Activated CD4-positive, CD25-positive, alpha-beta regulatory T cell treated with anti-CD3 and anti-CD28 coated beads, Interleukin-2, amount 50 U/mL, for 16 hours (primary cell): Measurements from ENCODE around the gene MAPK13.

Experiments used
- DNase-seq: peaks from one replicate; pipeline ENCODE4 v3.0.0-alpha.2; 2020; ENCODE audit warnings: low read depth, low spot score

Gene MAPK13

DNA sequence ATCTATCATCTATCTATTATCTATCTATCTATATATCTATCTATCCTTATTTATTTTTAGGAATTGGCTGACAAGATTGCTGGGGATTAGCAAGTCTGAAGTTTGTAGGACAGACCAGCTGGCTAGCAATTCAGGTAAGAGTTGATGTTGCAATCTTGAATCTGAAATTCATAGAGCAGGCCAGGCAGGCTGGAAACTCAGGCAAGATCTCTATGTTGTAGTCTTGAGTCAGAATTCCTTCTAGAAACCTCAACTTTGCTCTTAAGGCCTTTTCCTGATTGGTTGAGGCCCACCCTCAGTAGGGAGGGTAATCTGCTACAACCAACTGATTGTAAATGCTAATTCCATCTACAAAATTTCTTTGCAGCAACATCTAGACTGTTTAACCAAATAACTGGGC is 19.2 kb downstream of the MAPK13 start:
- DNase-seq, result no peak

DNA sequence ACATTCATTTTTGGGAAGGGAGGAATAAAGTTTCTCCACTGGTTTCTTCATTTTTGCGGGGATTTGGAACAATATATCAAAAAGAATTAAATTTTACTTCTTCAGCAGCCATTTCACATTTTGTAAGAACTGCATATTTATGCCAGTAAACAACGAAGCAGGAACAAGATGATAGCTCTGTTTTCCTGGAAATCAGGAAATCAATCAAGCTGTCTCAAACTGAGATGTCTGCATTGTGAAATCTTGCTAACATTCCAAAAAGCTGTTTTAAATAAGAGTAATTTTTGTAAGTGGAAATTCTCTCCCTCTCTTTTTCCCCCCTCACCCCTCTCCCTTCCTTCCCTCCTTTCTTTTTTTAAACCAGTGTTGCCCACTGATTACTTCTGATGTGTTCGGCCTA is 20.0 kb downstream of the MAPK13 start:
- DNase-seq, result no peak

DNA sequence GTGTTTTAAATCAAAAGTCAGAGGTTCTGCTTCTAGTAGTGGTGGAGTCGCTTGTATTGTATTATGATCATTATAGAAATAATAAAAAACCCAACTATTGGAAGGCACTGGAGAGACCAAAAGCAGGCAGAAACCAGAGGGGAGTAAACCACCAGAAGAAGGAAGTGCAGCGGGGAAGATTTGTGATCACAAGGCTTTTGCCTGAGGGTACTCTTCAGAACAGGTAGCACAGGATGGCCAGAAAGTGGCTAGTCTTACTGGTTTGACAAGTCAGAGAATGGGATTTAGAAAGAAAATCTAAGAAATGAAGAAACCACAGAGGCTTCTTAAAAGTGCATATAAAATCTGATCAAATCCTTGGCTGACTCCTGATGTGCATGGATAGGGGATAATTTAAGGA is 24.0 kb downstream of the MAPK13 start:
- no peak for DNase-seq

GRCh38 chr6:36155662-36156061 is 25.3 kb downstream of the MAPK13 start:
- DNase-seq, result no peak

- no peak for DNase-seq
Observed at GRCh38 chr6:36160147-36160760, 29.9 kb downstream of the MAPK13 start.

DNA sequence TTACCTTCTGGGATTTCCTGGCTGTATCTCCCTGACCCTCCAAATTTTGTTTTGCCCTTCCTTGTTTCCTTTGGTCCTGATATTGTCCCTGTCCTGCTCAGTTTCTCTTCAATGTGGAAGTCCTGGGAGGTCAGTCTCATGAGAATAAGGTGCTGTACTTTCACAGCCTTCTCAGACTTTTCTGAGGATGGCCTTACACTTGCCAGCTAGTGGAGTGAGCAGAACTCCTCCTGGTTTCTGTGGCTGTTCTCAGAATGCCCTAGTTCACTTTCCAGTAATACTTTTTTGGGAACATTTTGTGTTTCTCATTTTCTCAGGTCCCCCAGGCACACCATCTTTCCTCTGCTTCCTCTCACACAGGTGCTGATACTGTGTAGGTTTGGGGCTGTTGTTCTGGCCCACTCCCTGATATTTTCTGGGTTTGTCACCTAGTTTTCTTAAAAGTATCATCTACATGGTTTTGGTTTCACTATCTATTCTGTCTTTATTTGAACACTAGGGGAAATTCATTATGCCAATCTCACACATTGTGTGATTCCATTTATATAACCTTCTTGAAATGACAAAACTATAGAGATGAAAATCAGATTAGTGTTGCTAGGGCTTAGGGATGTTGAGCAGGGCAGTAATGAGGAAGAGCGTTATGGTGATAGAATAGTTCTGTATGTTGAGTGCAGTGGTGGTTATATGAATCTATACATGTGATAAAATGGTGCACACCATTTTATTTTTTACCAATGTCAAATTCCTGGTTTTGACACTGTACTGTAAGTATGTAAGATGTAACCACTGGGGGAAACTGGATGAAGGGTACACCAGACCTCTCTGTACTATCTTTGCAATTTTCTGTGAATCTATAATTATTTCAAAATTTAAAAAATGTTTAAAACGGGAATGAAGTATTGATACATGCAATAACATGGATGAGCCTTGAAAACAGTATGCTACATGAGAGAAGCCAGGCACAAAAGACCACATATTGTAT is 39.0 kb downstream of the MAPK13 start:
- DNase-seq, result no peak

GRCh38 chr6:36170704-36171103 is 40.4 kb downstream of the MAPK13 start:
- DNase-seq, result no peak

DNA sequence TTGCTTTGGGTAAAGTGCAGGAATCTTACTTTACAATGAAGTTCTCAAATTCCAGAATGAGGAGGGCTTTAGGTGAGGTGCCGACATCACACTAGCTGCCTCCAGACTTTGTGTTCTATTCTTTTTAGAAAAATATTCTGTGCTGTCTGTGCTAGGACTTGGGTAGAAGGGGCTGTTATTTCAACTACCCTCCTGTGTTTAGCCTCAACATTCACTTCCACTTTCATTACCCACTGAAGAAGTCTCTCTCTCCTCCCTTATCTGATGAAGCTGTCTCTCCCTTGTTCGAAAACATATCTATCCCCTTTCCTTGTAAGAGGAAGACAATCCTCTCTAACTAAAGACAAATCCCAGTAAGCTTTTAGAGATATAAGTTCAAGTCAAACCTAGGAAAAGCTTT is 41.3 kb downstream of the MAPK13 start:
- no peak for DNase-seq

DNA sequence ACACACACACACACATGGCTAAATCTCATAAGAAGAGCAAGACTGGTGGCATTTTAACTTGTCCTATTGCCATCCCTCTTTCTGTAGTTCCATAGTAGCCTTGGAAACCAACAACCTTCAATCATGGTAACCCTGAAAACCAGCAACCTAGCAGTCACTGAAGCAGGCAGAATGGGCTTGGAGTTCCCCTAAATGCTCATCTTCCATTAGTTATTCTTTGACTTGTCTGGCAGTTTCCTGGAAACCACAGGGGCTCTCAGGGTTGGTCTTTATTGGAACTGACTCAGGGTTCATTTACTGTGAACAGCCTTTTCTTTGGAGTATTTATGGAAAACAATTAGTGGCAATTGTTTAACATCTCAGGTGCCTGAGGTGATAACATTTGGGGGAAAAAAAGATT is 46.9 kb downstream of the MAPK13 start:
- DNase-seq, result no peak

DNA sequence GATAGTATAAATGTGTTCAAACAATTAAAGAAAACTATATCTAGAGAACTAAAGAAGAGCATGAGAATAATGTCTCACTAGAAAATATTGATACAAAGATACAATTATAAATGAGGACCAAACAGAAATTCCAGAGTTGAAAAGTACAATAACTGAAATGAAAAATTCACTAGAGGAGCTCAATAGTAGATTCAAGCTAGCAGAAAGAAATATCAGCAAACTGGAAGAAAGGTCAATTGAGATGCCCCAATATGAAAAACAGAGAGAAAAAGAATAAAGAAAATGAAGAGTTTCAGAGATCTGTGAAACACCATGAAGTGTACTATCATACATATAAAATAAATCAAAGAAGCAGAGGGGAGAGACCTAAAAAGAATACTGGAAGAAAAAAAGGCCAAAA is 48.2 kb downstream of the MAPK13 start:
- no peak for DNase-seq

GRCh38 chr6:36180126-36180525 is 49.8 kb downstream of the MAPK13 start:
- no peak for DNase-seq

- no peak for DNase-seq
Observed at GRCh38 chr6:36184311-36184710, 54.0 kb downstream of the MAPK13 start.

GRCh38 chr6:36186199-36186598 is 55.9 kb downstream of the MAPK13 start:
- DNase-seq, result no peak

GRCh38 chr6:36187446-36187845 is 57.1 kb downstream of the MAPK13 start:
- DNase-seq, result no peak
